K562 (cell line): ENCODE data around the gene RTBDN. TPM values are rescaled to one million over a fixed set of nuclear protein-coding genes. Genes with fewer than 3 reads are reported as not detected.

ENCODE experiments used
- ADNP ChIP-seq: fragments of 200-800 bp; sonication (Bioruptor generic); IDR thresholded peaks from 2 replicates; pipeline ENCODE4 v1.6.1; 2016; ENCODE audit warnings: missing genetic modification characterization, missing compliant biosample characterization
- EGR1 ChIP-seq: fragments of 450-650 bp; conservative IDR thresholded peaks from 2 replicates; pipeline ENCODE4 v1.6.1; 2017; ENCODE audit warnings: mild to moderate bottlenecking
- ELF1 ChIP-seq: fragments of 200-800 bp; sonication (Bioruptor generic); IDR thresholded peaks from 2 replicates; pipeline ENCODE4 v1.6.1; 2016; ENCODE audit warnings: missing genetic modification characterization, missing compliant biosample characterization
- HMG20B ChIP-seq: fragments of 250-450 bp; sonication (Bioruptor Pico); IDR thresholded peaks from 2 replicates; pipeline ENCODE4 v1.5.0; 2021; ENCODE audit warnings: mild to moderate bottlenecking
- ID3 ChIP-seq, 2 experiments: fragments of 250-450 bp in 1 of 2; fragments of 450-650 bp in 1 of 2; sonication (Bioruptor Pico) in 1 of 2; IDR thresholded peaks; 2 replicates each; pipeline versions ENCODE4 v1.6.1 to v1.8.0; 2016 to 2021; ENCODE audit warnings: mild to moderate bottlenecking in 2 of 2, moderate library complexity in 2 of 2, missing compliant biosample characterization in 1 of 2, missing genetic modification characterization in 1 of 2
- IFI16 ChIP-seq: fragments of 250-450 bp; sonication (Bioruptor Pico); IDR thresholded peaks from 2 replicates; pipeline ENCODE4 v2.1.2; 2022; ENCODE audit warnings: mild to moderate bottlenecking, inconsistent platforms
- JUND ChIP-seq, 2 experiments: IDR thresholded peaks; 2 replicates in 1 of 2; 3 replicates in 1 of 2; pipeline ENCODE4 v1.6.1; 2011; ENCODE audit warnings: borderline replicate concordance in 2 of 2, low read depth in 2 of 2, low read length in 2 of 2, improper control_type of control experiment in 1 of 2, missing biosample characterization in 1 of 2, missing genetic modification characterization in 1 of 2, missing genetic modification reagents in 1 of 2
- MAFF ChIP-seq: IDR thresholded peaks from 2 replicates; pipeline ENCODE4 v1.6.1; 2012; ENCODE audit warnings: low read length, improper control_type of control experiment
- MCM3 ChIP-seq: fragments of 450-650 bp; IDR thresholded peaks from 2 replicates; pipeline ENCODE4 v1.6.1; 2016
- NR2C1 ChIP-seq, 2 experiments: fragments of 450-650 bp; IDR thresholded peaks; 2 replicates each; pipeline ENCODE4 v1.6.1; 2017; ENCODE audit warnings: mild to moderate bottlenecking in 2 of 2, antibody characterized with exemption in 1 of 2, inconsistent platforms in 1 of 2, missing compliant biosample characterization in 1 of 2, missing genetic modification characterization in 1 of 2
- SAP30 ChIP-seq: fragments of 200-600 bp; sonication (generic); IDR thresholded peaks from 2 replicates; pipeline ENCODE4 v1.6.1; 2012; ENCODE audit warnings: borderline replicate concordance, low read depth, mild to moderate bottlenecking, moderate library complexity, low read length, control low read depth, inconsistent platforms; ENCODE audit not compliant: insufficient read depth, poor library complexity, severe bottlenecking
- TEAD2 ChIP-seq: fragments of 450-650 bp; IDR thresholded peaks from 2 replicates; pipeline ENCODE4 v1.6.1; 2016; ENCODE audit warnings: missing genetic modification characterization, control low read depth, missing compliant biosample characterization
- THRB ChIP-seq: fragments of 450-650 bp; formaldehyde crosslinking; conservative IDR thresholded peaks from 2 replicates; pipeline ENCODE4 v1.4.0; 2022; ENCODE audit warnings: mild to moderate bottlenecking, missing genetic modification characterization
- ZNF354B ChIP-seq: fragments of 250-450 bp; sonication (Bioruptor Pico); IDR thresholded peaks from 2 replicates; pipeline ENCODE4 v1.4.0; 2020
- ZNF707 ChIP-seq: fragments of 250-450 bp; sonication (Bioruptor Pico); conservative IDR thresholded peaks from 2 replicates; pipeline ENCODE4 v1.8.0; 2022; ENCODE audit warnings: inconsistent platforms, mild to moderate bottlenecking, moderate library complexity
- ZNF766 ChIP-seq: fragments of 200-800 bp; sonication (Bioruptor generic); conservative IDR thresholded peaks from 2 replicates; pipeline ENCODE4 v1.6.1; 2016; ENCODE audit warnings: missing genetic modification characterization, missing compliant biosample characterization
- ZNF79 ChIP-seq: fragments of 250-450 bp; sonication (Bioruptor Pico); IDR thresholded peaks from 2 replicates; pipeline ENCODE4 v1.4.0; 2020; ENCODE audit warnings: low read depth, mild to moderate bottlenecking, moderate library complexity
- polyA plus RNA-seq, 8 experiments: library from polyadenylated mRNA; depleted of rRNA in 4 of 8; stranded (reverse) in 5 of 8; unstranded in 3 of 8; fragments of >200 nt; fragmentation: Nextera tagmentation in 2 of 8; fragmentation: Illumina TruSeq in 1 of 8; extraction: Ambion mirVana in 2 of 8; extraction: Trizol in 1 of 8; gene quantifications; 2 replicates each; pipeline versions ENCODE4 v1.2.1 to v1.2.3, GENCODE V29; 2011 to 2014; ENCODE audit warnings: inconsistent platforms in 1 of 8, missing spikeins in 1 of 8
- total RNA-seq, 7 experiments: library from RNA; depleted of rRNA in 6 of 7; stranded (reverse); fragments of >200 nt in 6 of 7; fragmentation: Illumina TruSeq in 2 of 7; extraction: Trizol in 2 of 7; gene quantifications; 2 replicates each; pipeline versions ENCODE4 v1.2.1 to v1.2.3, GENCODE V29; 2011 to 2021; ENCODE audit warnings: low replicate concordance in 1 of 7
- TF ChIP-seq, protein P1 (sequence below): sonication (generic); formaldehyde crosslinking; IDR thresholded peaks from 2 replicates; pipeline ENCODE4 v1.8.1; 2023; ENCODE audit warnings: mild to moderate bottlenecking, missing genetic modification reagents
- TF ChIP-seq, protein P2 (sequence below): fragments of 250-450 bp; sonication (Bioruptor Pico); IDR thresholded peaks from 2 replicates; pipeline ENCODE4 v1.8.0; 2021; ENCODE audit warnings: borderline replicate concordance, mild to moderate bottlenecking, moderate library complexity; ENCODE audit not compliant: poor library complexity, severe bottlenecking

RTBDN gene
- total and polyA plus RNA-seq, 9 of the 15 experiments (the other 6 are each of a cell fraction or from before 2014, with no cell fraction given) = 0.20 to 2.3 (median 0.72) TPM; not detected in 1

DNA sequence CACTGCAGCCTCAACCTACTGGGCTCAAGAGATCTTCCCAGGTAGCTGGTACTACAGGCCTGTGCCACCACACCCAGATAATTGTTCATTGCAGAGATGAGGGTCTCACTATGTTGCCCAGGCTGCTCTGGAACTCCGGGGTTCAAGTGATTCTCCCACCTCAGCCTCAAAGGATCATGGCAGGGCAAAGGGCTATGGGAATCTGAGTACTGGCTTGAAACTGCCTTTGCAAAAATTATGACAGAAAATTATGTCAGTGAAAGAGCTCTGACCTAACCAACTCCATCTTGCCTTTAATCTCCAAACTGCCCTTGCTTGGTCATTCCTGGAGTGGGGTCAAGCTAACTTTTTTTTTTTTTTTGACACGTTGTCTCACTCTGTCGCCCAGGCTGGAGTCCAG lies 48.2 kb upstream of the RTBDN start (continued):
- TF ChIP-seq ID3 (CRISPR knock-in tag; IDR thresholded peaks at IDR 0.05) = peak; percentile 58; the same call in 1 of the 2 replicates
- TF ChIP-seq ID3 (tag; IDR thresholded peaks at IDR 0.05) = peak; percentile 76; the same call in 1 of the 2 replicates
- TF ChIP-seq JUND (IDR thresholded peaks at IDR 0.05; ENCODE audit: borderline replicate concordance, low read depth, low read length) = no peak
- TF ChIP-seq JUND (tag; IDR thresholded peaks at IDR 0.05; ENCODE audit: borderline replicate concordance, low read depth, low read length) = 0 out of 3 replicates have a peak, but pooled peaks have one; percentile 34
- TF ChIP-seq MAFF = no peak
- 0 out of 2 replicates have a peak, but pooled peaks have one; percentile 34 for TF ChIP-seq THRB
- TF ChIP-seq ZNF79 (CRISPR knock-in tag) = peak; percentile 58; the same call in 1 of the 2 replicates
- TF ChIP-seq ZNF354B (CRISPR knock-in tag) = 0 out of 2 replicates have a peak, but pooled peaks have one; percentile 37
- TF ChIP-seq, protein P1, sequence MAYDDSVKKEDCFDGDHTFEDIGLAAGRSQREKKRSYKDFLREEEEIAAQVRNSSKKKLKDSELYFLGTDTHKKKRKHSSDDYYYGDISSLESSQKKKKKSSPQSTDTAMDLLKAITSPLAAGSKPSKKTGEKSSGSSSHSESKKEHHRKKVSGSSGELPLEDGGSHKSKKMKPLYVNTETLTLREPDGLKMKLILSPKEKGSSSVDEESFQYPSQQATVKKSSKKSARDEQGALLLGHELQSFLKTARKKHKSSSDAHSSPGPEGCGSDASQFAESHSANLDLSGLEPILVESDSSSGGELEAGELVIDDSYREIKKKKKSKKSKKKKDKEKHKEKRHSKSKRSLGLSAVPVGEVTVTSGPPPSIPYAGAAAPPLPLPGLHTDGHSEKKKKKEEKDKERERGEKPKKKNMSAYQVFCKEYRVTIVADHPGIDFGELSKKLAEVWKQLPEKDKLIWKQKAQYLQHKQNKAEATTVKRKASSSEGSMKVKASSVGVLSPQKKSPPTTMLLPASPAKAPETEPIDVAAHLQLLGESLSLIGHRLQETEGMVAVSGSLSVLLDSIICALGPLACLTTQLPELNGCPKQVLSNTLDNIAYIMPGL = no peak
- no peak for TF ChIP-seq MCM3
- TF ChIP-seq EGR1 = no peak
- TF ChIP-seq, protein P2, sequence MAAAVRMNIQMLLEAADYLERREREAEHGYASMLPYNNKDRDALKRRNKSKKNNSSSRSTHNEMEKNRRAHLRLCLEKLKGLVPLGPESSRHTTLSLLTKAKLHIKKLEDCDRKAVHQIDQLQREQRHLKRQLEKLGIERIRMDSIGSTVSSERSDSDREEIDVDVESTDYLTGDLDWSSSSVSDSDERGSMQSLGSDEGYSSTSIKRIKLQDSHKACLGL (CRISPR knock-in tag) = no peak
- no peak for TF ChIP-seq ADNP (tag)
- TF ChIP-seq ZNF766 (CRISPR knock-in tag) = 0 out of 2 replicates have a peak, but pooled peaks have one; percentile 45
- TF ChIP-seq SAP30 = no peak
- TF ChIP-seq IFI16 = peak; percentile 72; the same call in 1 of the 2 replicates
- TF ChIP-seq NR2C1 (IDR thresholded peaks at IDR 0.05) = no peak
- peak; percentile 87 for TF ChIP-seq NR2C1 (tag; IDR thresholded peaks at IDR 0.05)
- peak; percentile 71; the same call in 1 of the 2 replicates for TF ChIP-seq TEAD2 (tag)
- peak; percentile 52; the same call in 1 of the 2 replicates for TF ChIP-seq ZNF707
- no peak for TF ChIP-seq ELF1
- no peak for TF ChIP-seq HMG20B (CRISPR knock-in tag)
